Hepatocyte (in vitro differentiated cells): ENCODE data around the gene IPO7.

Experiments used
- CTCF ChIP-seq: fragments of 200-600 bp; sonication (generic); IDR thresholded peaks from 2 replicates; pipeline ENCODE4 v1.5.1; 2016; ENCODE audit warnings: antibody characterized with exemption, mild to moderate bottlenecking; ENCODE audit not compliant: poor library complexity
- EZH2 ChIP-seq: fragments of 200-600 bp; sonication (generic); IDR thresholded peaks from 2 replicates; pipeline ENCODE4 v1.6.1; 2016; ENCODE audit warnings: antibody characterized with exemption, mild to moderate bottlenecking, borderline replicate concordance
- EZH2phosphoT487 ChIP-seq: fragments of 200-600 bp; sonication (generic); IDR thresholded peaks from one replicate; pipeline ENCODE4 v1.6.1; 2018; ENCODE audit warnings: antibody characterized with exemption, mild to moderate bottlenecking, low read depth, moderate library complexity; ENCODE audit not compliant: unreplicated experiment, severe bottlenecking

- TF ChIP-seq EZH2phosphoT487 (no peak), CTCF (no peak), EZH2 (no peak)
These were observed 961 bp downstream of the IPO7 start for GRCh38 chr11:9385327-9385899.
